ENCODE measurements around the gene PTPRB.

- TF ChIP-seq, protein P1, sequence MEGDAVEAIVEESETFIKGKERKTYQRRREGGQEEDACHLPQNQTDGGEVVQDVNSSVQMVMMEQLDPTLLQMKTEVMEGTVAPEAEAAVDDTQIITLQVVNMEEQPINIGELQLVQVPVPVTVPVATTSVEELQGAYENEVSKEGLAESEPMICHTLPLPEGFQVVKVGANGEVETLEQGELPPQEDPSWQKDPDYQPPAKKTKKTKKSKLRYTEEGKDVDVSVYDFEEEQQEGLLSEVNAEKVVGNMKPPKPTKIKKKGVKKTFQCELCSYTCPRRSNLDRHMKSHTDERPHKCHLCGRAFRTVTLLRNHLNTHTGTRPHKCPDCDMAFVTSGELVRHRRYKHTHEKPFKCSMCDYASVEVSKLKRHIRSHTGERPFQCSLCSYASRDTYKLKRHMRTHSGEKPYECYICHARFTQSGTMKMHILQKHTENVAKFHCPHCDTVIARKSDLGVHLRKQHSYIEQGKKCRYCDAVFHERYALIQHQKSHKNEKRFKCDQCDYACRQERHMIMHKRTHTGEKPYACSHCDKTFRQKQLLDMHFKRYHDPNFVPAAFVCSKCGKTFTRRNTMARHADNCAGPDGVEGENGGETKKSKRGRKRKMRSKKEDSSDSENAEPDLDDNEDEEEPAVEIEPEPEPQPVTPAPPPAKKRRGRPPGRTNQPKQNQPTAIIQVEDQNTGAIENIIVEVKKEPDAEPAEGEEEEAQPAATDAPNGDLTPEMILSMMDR (conservative IDR thresholded peaks at IDR 0.05; ENCODE audit: low read depth, low read length), result no peak
- TF ChIP-seq ELK1 (IDR thresholded peaks at IDR 0.05; ENCODE audit: borderline replicate concordance, low read depth, low read length) (no peak), POLR2A (IDR thresholded peaks at IDR 0.05; ENCODE audit: low read depth, low read length) (no peak)
These were observed 46.7 kb upstream of the PTPRB start for GRCh38 chr12:70683976-70684375.
